SK-N-SH treated with all-trans-retinoic acid at 6 μM for 48 hours (cell line): Measurements from ENCODE around the gene TPM4.

Experiments
- GLIS3 ChIP-seq: fragments of 250-450 bp; sonication (Bioruptor Pico); IDR thresholded peaks from 2 replicates; pipeline ENCODE4 v1.5.0; 2020; ENCODE audit warnings: mild to moderate bottlenecking, moderate library complexity
- ISL1 ChIP-seq: fragments of 250-450 bp; sonication (Bioruptor Pico); IDR thresholded peaks from 2 replicates; pipeline ENCODE4 v2.1.2; 2022; ENCODE audit warnings: mild to moderate bottlenecking, moderate library complexity
- OSR1 ChIP-seq: fragments of 250-450 bp; sonication (Bioruptor Pico); IDR thresholded peaks from 2 replicates; pipeline ENCODE4 v1.8.0; 2022; ENCODE audit warnings: moderate library complexity, mild to moderate bottlenecking, inconsistent platforms
- POU6F1 ChIP-seq: fragments of 250-450 bp; sonication (Bioruptor Pico); IDR thresholded peaks from 2 replicates; pipeline ENCODE4 v1.8.0; 2021; ENCODE audit warnings: low read depth, mild to moderate bottlenecking, moderate library complexity, borderline replicate concordance
- RARB ChIP-seq: fragments of 250-450 bp; sonication (Bioruptor Pico); IDR thresholded peaks from 2 replicates; pipeline ENCODE4 v1.8.0; 2021; ENCODE audit warnings: mild to moderate bottlenecking, moderate library complexity
- ZC3H10 ChIP-seq: fragments of 250-450 bp; sonication (Bioruptor Pico); IDR thresholded peaks from 2 replicates; pipeline ENCODE4 v1.5.1; 2021; ENCODE audit warnings: mild to moderate bottlenecking, moderate library complexity
- ZFP3 ChIP-seq: fragments of 250-450 bp; sonication (Bioruptor Pico); IDR thresholded peaks from 2 replicates; pipeline ENCODE4 v1.5.0; 2020; ENCODE audit warnings: mild to moderate bottlenecking, moderate library complexity
- ZNF70 ChIP-seq: fragments of 450-650 bp; formaldehyde crosslinking; IDR thresholded peaks from 2 replicates; pipeline ENCODE4 v1.5.0; 2020; ENCODE audit warnings: mild to moderate bottlenecking, moderate library complexity
- TF ChIP-seq, protein P1 (sequence below): fragments of 250-450 bp; sonication (Bioruptor Pico); IDR thresholded peaks from 2 replicates; pipeline ENCODE4 v1.8.0; 2020; ENCODE audit warnings: mild to moderate bottlenecking, moderate library complexity, borderline replicate concordance
- TF ChIP-seq, protein P2 (sequence below): fragments of 250-450 bp; sonication (Bioruptor Pico); IDR thresholded peaks from 2 replicates; pipeline ENCODE4 v1.5.1; 2020; ENCODE audit warnings: low read depth, mild to moderate bottlenecking, moderate library complexity
- TF ChIP-seq, protein P3 (sequence below): fragments of 250-450 bp; sonication (Bioruptor Pico); IDR thresholded peaks from 2 replicates; pipeline ENCODE4 v1.5.0; 2020; ENCODE audit warnings: mild to moderate bottlenecking, moderate library complexity

DNA sequence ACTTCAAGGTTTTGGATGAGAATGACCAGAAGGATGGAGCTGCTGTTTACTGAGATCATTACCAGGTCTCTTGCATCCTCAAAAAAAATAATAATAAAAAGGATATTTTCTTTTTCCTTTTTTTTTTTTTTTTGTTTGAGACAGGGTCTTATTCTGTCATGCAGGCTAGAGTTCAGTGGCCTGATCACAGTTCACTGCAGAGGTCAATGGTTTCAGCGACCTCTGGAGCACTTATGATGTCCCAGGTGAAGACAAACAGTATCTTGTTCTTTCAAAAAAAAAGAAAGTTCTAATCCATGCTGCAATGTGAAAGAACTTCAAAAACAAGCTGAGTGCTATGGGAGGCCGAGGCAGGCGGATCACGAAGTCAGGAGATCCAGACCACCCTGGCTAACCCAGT, 30.4 kb upstream of the TPM4 start:
- TF ChIP-seq ZFP3 (no peak), ZNF70 (CRISPR knock-in tag) (no peak), GLIS3 (no peak), POU6F1 (no peak), RARB (CRISPR knock-in tag) (no peak), ZC3H10 (CRISPR knock-in tag) (no peak), ISL1 (CRISPR knock-in tag) (no peak), OSR1 (CRISPR knock-in tag) (no peak)
- TF ChIP-seq, protein P1, sequence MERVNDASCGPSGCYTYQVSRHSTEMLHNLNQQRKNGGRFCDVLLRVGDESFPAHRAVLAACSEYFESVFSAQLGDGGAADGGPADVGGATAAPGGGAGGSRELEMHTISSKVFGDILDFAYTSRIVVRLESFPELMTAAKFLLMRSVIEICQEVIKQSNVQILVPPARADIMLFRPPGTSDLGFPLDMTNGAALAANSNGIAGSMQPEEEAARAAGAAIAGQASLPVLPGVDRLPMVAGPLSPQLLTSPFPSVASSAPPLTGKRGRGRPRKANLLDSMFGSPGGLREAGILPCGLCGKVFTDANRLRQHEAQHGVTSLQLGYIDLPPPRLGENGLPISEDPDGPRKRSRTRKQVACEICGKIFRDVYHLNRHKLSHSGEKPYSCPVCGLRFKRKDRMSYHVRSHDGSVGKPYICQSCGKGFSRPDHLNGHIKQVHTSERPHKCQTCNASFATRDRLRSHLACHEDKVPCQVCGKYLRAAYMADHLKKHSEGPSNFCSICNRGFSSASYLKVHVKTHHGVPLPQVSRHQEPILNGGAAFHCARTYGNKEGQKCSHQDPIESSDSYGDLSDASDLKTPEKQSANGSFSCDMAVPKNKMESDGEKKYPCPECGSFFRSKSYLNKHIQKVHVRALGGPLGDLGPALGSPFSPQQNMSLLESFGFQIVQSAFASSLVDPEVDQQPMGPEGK (CRISPR knock-in tag) = no peak
- TF ChIP-seq, protein P2, sequence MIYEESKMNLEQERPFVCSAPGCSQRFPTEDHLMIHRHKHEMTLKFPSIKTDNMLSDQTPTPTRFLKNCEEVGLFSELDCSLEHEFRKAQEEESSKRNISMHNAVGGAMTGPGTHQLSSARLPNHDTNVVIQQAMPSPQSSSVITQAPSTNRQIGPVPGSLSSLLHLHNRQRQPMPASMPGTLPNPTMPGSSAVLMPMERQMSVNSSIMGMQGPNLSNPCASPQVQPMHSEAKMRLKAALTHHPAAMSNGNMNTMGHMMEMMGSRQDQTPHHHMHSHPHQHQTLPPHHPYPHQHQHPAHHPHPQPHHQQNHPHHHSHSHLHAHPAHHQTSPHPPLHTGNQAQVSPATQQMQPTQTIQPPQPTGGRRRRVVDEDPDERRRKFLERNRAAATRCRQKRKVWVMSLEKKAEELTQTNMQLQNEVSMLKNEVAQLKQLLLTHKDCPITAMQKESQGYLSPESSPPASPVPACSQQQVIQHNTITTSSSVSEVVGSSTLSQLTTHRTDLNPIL (CRISPR knock-in tag) = no peak
- TF ChIP-seq, protein P3, sequence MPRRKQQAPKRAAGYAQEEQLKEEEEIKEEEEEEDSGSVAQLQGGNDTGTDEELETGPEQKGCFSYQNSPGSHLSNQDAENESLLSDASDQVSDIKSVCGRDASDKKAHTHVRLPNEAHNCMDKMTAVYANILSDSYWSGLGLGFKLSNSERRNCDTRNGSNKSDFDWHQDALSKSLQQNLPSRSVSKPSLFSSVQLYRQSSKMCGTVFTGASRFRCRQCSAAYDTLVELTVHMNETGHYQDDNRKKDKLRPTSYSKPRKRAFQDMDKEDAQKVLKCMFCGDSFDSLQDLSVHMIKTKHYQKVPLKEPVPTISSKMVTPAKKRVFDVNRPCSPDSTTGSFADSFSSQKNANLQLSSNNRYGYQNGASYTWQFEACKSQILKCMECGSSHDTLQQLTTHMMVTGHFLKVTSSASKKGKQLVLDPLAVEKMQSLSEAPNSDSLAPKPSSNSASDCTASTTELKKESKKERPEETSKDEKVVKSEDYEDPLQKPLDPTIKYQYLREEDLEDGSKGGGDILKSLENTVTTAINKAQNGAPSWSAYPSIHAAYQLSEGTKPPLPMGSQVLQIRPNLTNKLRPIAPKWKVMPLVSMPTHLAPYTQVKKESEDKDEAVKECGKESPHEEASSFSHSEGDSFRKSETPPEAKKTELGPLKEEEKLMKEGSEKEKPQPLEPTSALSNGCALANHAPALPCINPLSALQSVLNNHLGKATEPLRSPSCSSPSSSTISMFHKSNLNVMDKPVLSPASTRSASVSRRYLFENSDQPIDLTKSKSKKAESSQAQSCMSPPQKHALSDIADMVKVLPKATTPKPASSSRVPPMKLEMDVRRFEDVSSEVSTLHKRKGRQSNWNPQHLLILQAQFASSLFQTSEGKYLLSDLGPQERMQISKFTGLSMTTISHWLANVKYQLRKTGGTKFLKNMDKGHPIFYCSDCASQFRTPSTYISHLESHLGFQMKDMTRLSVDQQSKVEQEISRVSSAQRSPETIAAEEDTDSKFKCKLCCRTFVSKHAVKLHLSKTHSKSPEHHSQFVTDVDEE (CRISPR knock-in tag) = no peak
